ENCODE data around the gene EPGN. TPM values are rescaled to one million over a fixed set of nuclear protein-coding genes. Genes with fewer than 3 reads are reported as not detected.
A peak's percentile ranks its signal among the peaks of the same experiment; 100 is the strongest.

EPGN gene
- polyA plus RNA-seq, 2 of the 4 experiments (the other 2 are of a cell fraction) = not detected

GRCh38 chr4:74268643-74269042 is 39.6 kb upstream of the EPGN start:
- H3K9me3 ChIP-seq = no peaks in the 10 kb centered on the region
- ATAC-seq = no peak
- TF ChIP-seq CBX8 (IDR thresholded peaks at IDR 0.05) = no peak
- TF ChIP-seq TP53 (CRISPR knock-in tag; IDR thresholded peaks at IDR 0.05) = no peak
- TF ChIP-seq NR3C1 (IDR thresholded peaks at IDR 0.05) = no peak
- TF ChIP-seq FOSL2 (IDR thresholded peaks at IDR 0.05) = no peak
- no peak for TF ChIP-seq FOSL2 (CRISPR knock-in tag; IDR thresholded peaks at IDR 0.05)
- no peak for TF ChIP-seq CBX2 (IDR thresholded peaks at IDR 0.05; ENCODE audit: borderline replicate concordance, low read depth)
- TF ChIP-seq EHMT2 (IDR thresholded peaks at IDR 0.05; ENCODE audit: low read depth) = no peak
- TF ChIP-seq, protein P1, sequence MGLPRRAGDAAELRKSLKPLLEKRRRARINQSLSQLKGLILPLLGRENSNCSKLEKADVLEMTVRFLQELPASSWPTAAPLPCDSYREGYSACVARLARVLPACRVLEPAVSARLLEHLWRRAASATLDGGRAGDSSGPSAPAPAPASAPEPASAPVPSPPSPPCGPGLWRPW (IDR thresholded peaks at IDR 0.05) = no peak
- no peak for TF ChIP-seq KDM5A (IDR thresholded peaks at IDR 0.05)
- no peak overlapping the region for H3K27ac ChIP-seq
- DNase-seq (ENCODE audit: low read depth in 1 of 2, low spot score in 1 of 2) = no peak
- peaks cover 5% of the 10 kb centered on the region; the same call in 1 of the 3 replicates for H3K4me1 ChIP-seq
- 0 out of 3 replicates have a peak overlapping the region, but pooled peaks have one; percentile 9 for H3K4me2 ChIP-seq
- H3K4me3 ChIP-seq = no peak overlapping the region
- peak; percentile 18 for FAIRE-seq
- CTCF ChIA-PET = interaction anchor here (1.1 kb wide), 1 partner anchor 928 kb away, joined by 3 read pairs; no protein-coding TSS in a partner anchor
- POLR2A ChIA-PET = no interaction called here
- 54% methylated on average over 2 of the region's 2 CpGs for WGBS (ENCODE audit: missing lambda C conversion rate)

GRCh38 chr4:74278490-74278889 is 29.8 kb upstream of the EPGN start:
- Histone ChIP-seq H3K4me2 (no peak overlapping the region), H3K9me3 (no peaks in the 10 kb centered on the region), H3K4me1 (peaks cover 10% of the 10 kb centered on the region; the same call in 2 of the 3 replicates), H3K4me3 (no peak overlapping the region), H3K27ac (no peak overlapping the region)
- DNase-seq (ENCODE audit: low read depth in 1 of 2, low spot score in 1 of 2) (no peak), ATAC-seq (no peak), FAIRE-seq (no peak)
- ChIA-PET CTCF (no interaction called here), POLR2A (no interaction called here)
- TF ChIP-seq HOXB5 (CRISPR knock-in tag; IDR thresholded peaks at IDR 0.05) = no peak
- no peak for TF ChIP-seq TP53 (CRISPR knock-in tag; IDR thresholded peaks at IDR 0.05)
- WGBS (ENCODE audit: missing lambda C conversion rate) = 82% methylated on average over 3 of the region's 3 CpGs

DNA sequence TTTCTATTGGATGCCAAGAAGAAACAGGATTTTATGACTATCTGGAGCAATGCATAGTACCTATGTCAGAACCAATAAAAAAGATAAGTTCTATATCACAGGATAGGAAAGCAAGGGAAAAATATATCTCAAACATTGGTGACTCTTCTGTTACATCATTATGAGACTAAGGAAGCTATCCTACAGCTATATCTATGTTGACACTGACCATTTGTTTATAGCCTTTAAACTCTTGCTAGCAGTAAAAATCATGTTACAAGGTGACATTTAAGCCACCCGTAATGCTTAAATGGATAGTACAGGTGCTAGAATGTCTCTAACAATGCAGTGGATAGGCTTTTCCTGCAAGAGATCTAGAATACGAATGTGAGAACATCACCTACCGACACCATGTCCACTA is 28.6 kb upstream of the EPGN start:
- H3K4me3 ChIP-seq = no peak overlapping the region
- ATAC-seq (no peak), DNase-seq (ENCODE audit: low read depth in 1 of 2, low spot score in 1 of 2) (no peak), FAIRE-seq (no peak)
- H3K9me3 ChIP-seq = no peaks in the 10 kb centered on the region
- no peak overlapping the region for H3K4me2 ChIP-seq
- ChIA-PET CTCF (no interaction called here), POLR2A (no interaction called here)
- peaks cover 19% of the 10 kb centered on the region; the same call in 2 of the 3 replicates for H3K4me1 ChIP-seq
- TF ChIP-seq POLR2AphosphoS2 (conservative IDR thresholded peaks at IDR 0.05; ENCODE audit: low read length) (no peak), BCL3 (IDR thresholded peaks at IDR 0.05) (no peak), NFE2L2 (conservative IDR thresholded peaks at IDR 0.05; ENCODE audit: low read length) (no peak), CBX8 (IDR thresholded peaks at IDR 0.05) (no peak), EHF (CRISPR knock-in tag; IDR thresholded peaks at IDR 0.05) (no peak), FOSL2 (IDR thresholded peaks at IDR 0.05) (no peak), FOSL2 (CRISPR knock-in tag; IDR thresholded peaks at IDR 0.05) (no peak), CHD2 (IDR thresholded peaks at IDR 0.05; ENCODE audit: low read length, partially characterized antibody) (no peak), KDM1A (IDR thresholded peaks at IDR 0.05; ENCODE audit: low read depth) (no peak), BHLHE40 (IDR thresholded peaks at IDR 0.05; ENCODE audit: low read depth, low read length) (no peak), FOSB (CRISPR knock-in tag; IDR thresholded peaks at IDR 0.05) (no peak), SMC3 (IDR thresholded peaks at IDR 0.05) (no peak), HEYL (CRISPR knock-in tag; IDR thresholded peaks at IDR 0.05) (no peak)
- TF ChIP-seq, protein P2, sequence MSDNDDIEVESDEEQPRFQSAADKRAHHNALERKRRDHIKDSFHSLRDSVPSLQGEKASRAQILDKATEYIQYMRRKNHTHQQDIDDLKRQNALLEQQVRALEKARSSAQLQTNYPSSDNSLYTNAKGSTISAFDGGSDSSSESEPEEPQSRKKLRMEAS (IDR thresholded peaks at IDR 0.05) = no peak
- WGBS (ENCODE audit: missing lambda C conversion rate) = 100% methylated on average over 3 of the region's 3 CpGs
- no peak overlapping the region for H3K27ac ChIP-seq

- no peak for FAIRE-seq
- H3K9me3 ChIP-seq = no peaks in the 10 kb centered on the region
- CTCF ChIA-PET = no interaction called here
- TF ChIP-seq KDM5A (IDR thresholded peaks at IDR 0.05) (no peak), ZFP36 (IDR thresholded peaks at IDR 0.05; ENCODE audit: borderline replicate concordance, partially characterized antibody) (no peak)
- no peak for DNase-seq (ENCODE audit: low read depth in 1 of 2, low spot score in 1 of 2)
- H3K4me2 ChIP-seq = peak overlapping the region; percentile 42; the same call in 2 of the 3 replicates
- H3K27ac ChIP-seq = no peak overlapping the region; a peak in 1 of 6 replicates
- no peak for ATAC-seq
- POLR2A ChIA-PET = no interaction called here
- no peak overlapping the region for H3K4me3 ChIP-seq
- peaks cover 19% of the 10 kb centered on the region; the same call in 2 of the 3 replicates for H3K4me1 ChIP-seq
These were observed 25.3 kb upstream of the EPGN start for GRCh38 chr4:74282926-74283325.
